ENCODE measurements around the gene IL17RB.

GRCh38 chr3:53850895-53851294, 4.5 kb downstream of the IL17RB start:
- TF ChIP-seq CTCF (IDR thresholded peaks at IDR 0.05) (no peak), POLR2A (IDR thresholded peaks at IDR 0.05; ENCODE audit: low read depth) (no peak), EP300 (IDR thresholded peaks at IDR 0.05) (no peak), POLR2AphosphoS5 (IDR thresholded peaks at IDR 0.05) (no peak)
